ENCODE data around the gene HMCN1.

Gene HMCN1

DNA sequence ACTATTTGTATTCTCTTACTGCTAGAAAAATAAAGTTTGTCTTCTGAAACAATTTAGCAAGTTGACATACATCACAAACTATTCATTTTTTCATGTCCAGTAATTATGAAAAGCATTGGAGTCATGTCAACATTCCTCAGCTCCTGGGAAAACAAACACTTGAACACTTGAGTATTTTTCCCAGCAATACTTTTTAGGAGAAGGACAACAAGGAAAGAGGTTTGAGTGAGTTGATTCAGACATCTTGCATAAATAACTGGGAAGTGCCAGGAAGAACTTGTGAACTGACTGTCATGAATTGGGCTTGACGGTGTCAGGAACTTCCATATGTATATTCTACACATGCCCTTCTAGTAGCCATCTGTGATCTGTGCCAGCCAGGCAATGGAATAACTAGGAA lies 195.6 kb downstream of the HMCN1 start:
- no peak for DNase-seq (ENCODE audit: extremely low spot score)
- POLR2A ChIA-PET = no interaction called here
- TF ChIP-seq ZNF384 (IDR thresholded peaks at IDR 0.05) (no peak), CTBP1 (IDR thresholded peaks at IDR 0.05; ENCODE audit: borderline replicate concordance) (no peak), FOXK2 (IDR thresholded peaks at IDR 0.05) (no peak), NFRKB (IDR thresholded peaks at IDR 0.05) (no peak), ELF4 (IDR thresholded peaks at IDR 0.05) (no peak), LEF1 (IDR thresholded peaks at IDR 0.05; ENCODE audit: borderline replicate concordance) (no peak), FOXM1 (IDR thresholded peaks at IDR 0.05; ENCODE audit: borderline replicate concordance) (no peak), BHLHE40 (IDR thresholded peaks at IDR 0.05; ENCODE audit: borderline replicate concordance) (no peak), FOXA1 (IDR thresholded peaks at IDR 0.05) (no peak)
- CTCF ChIA-PET = no interaction called here

DNA sequence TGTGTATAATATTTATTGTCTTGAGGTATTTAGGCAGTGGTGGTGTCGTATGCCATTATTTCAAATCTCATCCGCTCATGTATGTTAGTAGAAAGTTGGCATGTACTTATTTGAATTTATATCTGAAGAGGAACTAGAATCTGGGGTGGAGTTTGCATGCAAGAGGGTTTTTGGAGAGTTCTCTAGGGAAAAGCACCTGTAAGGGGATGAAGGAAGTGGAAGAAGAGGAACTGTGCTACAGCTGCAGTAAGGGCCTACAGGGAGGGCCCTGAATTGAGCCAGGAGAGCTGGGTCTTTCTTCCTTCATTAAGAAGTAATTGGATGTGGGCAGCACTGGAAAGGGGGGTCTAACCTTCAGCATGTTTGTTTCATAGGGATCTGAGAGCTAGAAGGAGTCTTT lies 197.2 kb downstream of the HMCN1 start:
- TF ChIP-seq ZNF384 (IDR thresholded peaks at IDR 0.05) (no peak), FOXK2 (IDR thresholded peaks at IDR 0.05) (no peak), SUZ12 (IDR thresholded peaks at IDR 0.05) (no peak), ARNT (IDR thresholded peaks at IDR 0.05) (no peak), L3MBTL2 (conservative IDR thresholded peaks at IDR 0.05) (no peak), TARDBP (IDR thresholded peaks at IDR 0.05) (no peak), SP1 (IDR thresholded peaks at IDR 0.05) (no peak), CTBP1 (IDR thresholded peaks at IDR 0.05; ENCODE audit: borderline replicate concordance) (no peak), FOXM1 (IDR thresholded peaks at IDR 0.05; ENCODE audit: borderline replicate concordance) (no peak), FOXA1 (IDR thresholded peaks at IDR 0.05) (no peak), NFRKB (IDR thresholded peaks at IDR 0.05) (no peak), LEF1 (IDR thresholded peaks at IDR 0.05; ENCODE audit: borderline replicate concordance) (no peak), BHLHE40 (IDR thresholded peaks at IDR 0.05; ENCODE audit: borderline replicate concordance) (no peak), ELF4 (IDR thresholded peaks at IDR 0.05) (no peak), HDGF (IDR thresholded peaks at IDR 0.05; ENCODE audit: borderline replicate concordance) (no peak)
- TF ChIP-seq, protein P1, sequence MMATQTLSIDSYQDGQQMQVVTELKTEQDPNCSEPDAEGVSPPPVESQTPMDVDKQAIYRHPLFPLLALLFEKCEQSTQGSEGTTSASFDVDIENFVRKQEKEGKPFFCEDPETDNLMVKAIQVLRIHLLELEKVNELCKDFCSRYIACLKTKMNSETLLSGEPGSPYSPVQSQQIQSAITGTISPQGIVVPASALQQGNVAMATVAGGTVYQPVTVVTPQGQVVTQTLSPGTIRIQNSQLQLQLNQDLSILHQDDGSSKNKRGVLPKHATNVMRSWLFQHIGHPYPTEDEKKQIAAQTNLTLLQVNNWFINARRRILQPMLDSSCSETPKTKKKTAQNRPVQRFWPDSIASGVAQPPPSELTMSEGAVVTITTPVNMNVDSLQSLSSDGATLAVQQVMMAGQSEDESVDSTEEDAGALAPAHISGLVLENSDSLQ (IDR thresholded peaks at IDR 0.05) = no peak
- ChIA-PET POLR2A (no interaction called here), CTCF (no interaction called here)
- DNase-seq (ENCODE audit: extremely low spot score) = no peak

DNA sequence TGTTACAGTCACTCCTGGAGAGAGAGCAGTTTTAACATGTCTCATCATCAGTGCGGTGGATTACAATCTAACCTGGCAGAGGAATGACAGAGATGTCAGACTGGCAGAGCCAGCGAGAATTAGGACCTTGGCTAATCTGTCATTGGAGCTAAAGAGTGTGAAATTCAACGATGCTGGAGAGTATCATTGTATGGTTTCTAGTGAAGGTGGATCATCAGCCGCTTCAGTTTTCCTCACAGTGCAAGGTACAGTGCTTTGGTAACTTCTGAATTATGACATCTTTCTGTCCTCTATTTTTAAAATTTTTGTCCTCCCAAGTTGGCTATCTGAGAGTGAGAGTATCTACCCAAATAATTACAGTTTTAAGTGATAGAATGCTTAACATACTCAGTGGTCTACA lies 199.4 kb downstream of the HMCN1 start:
- CTCF ChIA-PET = no interaction called here
- TF ChIP-seq ZNF384 (IDR thresholded peaks at IDR 0.05) (no peak), L3MBTL2 (conservative IDR thresholded peaks at IDR 0.05) (no peak)
- no peak for DNase-seq (ENCODE audit: extremely low spot score)
- POLR2A ChIA-PET = no interaction called here

DNA sequence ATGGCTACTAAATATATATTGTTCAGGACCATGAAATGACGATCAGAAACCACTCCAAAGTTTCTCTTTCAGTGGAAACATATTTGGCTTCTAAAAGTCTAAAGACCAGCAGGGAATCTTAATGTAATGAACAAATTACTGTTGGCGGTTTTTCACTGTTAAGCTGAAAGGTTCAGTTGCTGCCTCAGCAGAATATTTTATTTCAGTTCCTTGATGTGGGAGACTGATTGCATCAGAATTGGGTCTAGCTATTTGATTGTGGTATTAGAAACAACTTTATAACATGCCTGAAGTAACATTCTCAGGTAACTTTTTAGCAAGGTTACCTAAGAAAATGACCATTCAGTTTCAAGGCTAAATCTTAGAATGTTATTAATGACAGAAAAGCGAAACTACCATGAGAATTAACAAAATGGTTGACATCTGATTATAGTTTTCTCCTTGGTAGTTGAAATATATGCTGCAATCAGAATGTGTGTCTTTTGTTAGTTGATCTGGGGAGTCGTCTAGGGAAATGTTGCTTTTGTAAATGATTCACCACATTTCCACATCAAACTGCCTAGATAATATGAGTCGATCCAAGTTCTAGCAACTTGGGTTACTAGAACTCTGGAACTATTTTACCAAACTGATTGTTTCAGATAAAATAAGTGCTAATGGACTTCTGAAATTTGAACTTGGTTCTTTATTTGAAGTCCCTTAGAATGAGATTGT lies 200.4 kb downstream of the HMCN1 start:
- ChIA-PET CTCF (no interaction called here), POLR2A (no interaction called here)
- TF ChIP-seq FOXM1 (IDR thresholded peaks at IDR 0.05; ENCODE audit: borderline replicate concordance) (no peak), NFRKB (IDR thresholded peaks at IDR 0.05) (no peak), LEF1 (IDR thresholded peaks at IDR 0.05; ENCODE audit: borderline replicate concordance) (no peak), SP1 (IDR thresholded peaks at IDR 0.05) (no peak), HDGF (IDR thresholded peaks at IDR 0.05; ENCODE audit: borderline replicate concordance) (no peak), TARDBP (IDR thresholded peaks at IDR 0.05) (no peak), ELF4 (IDR thresholded peaks at IDR 0.05) (no peak), FOXK2 (IDR thresholded peaks at IDR 0.05) (no peak), BHLHE40 (IDR thresholded peaks at IDR 0.05; ENCODE audit: borderline replicate concordance) (no peak), FOXA1 (IDR thresholded peaks at IDR 0.05) (no peak), SUZ12 (IDR thresholded peaks at IDR 0.05) (no peak), ZNF384 (IDR thresholded peaks at IDR 0.05) (no peak), L3MBTL2 (conservative IDR thresholded peaks at IDR 0.05) (no peak), CTBP1 (IDR thresholded peaks at IDR 0.05; ENCODE audit: borderline replicate concordance) (no peak), ARNT (IDR thresholded peaks at IDR 0.05) (no peak)
- TF ChIP-seq, protein P1 (IDR thresholded peaks at IDR 0.05) = no peak
- DNase-seq (ENCODE audit: extremely low spot score) = no peak

DNA sequence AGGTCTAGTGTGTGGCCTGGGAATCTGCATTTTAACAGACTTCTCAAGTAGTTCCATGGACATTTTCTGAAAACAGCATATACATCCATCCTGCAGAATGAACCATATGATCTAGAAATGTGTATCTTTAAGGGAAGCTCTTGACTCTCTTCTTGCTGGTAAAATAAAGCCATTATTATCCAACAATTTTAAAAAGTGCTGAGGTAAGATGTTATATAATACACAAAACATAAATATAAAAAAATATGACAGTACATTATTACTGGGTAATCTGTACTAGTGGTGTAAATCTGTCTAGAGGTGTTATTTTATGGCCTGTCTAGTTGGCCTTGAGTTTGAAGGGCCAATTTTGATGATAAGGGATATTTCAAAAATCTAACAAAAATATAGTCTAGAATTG lies 201.2 kb downstream of the HMCN1 start:
- CTCF ChIA-PET = no interaction called here
- POLR2A ChIA-PET = no interaction called here

More for the DNA sequence above, 201.2 kb downstream of the HMCN1 start:
- TF ChIP-seq ELF4 (IDR thresholded peaks at IDR 0.05) (no peak), FOXA1 (IDR thresholded peaks at IDR 0.05) (no peak), CTBP1 (IDR thresholded peaks at IDR 0.05; ENCODE audit: borderline replicate concordance) (no peak), SUZ12 (IDR thresholded peaks at IDR 0.05) (no peak), ZNF384 (IDR thresholded peaks at IDR 0.05) (no peak), FOXK2 (IDR thresholded peaks at IDR 0.05) (no peak), ARNT (IDR thresholded peaks at IDR 0.05) (no peak), TARDBP (IDR thresholded peaks at IDR 0.05) (no peak), SP1 (IDR thresholded peaks at IDR 0.05) (no peak), BHLHE40 (IDR thresholded peaks at IDR 0.05; ENCODE audit: borderline replicate concordance) (no peak), NFRKB (IDR thresholded peaks at IDR 0.05) (no peak), HDGF (IDR thresholded peaks at IDR 0.05; ENCODE audit: borderline replicate concordance) (no peak), LEF1 (IDR thresholded peaks at IDR 0.05; ENCODE audit: borderline replicate concordance) (no peak), L3MBTL2 (conservative IDR thresholded peaks at IDR 0.05) (no peak), FOXM1 (IDR thresholded peaks at IDR 0.05; ENCODE audit: borderline replicate concordance) (no peak)
- TF ChIP-seq, protein P1 (IDR thresholded peaks at IDR 0.05) = no peak
- no peak for DNase-seq (ENCODE audit: extremely low spot score)
